Lower leg skin (tissue), 4 donors: Measurements from ENCODE around the gene SVIL. TPM values are rescaled to one million over a fixed set of nuclear protein-coding genes. Genes with fewer than 3 reads are reported as not detected.
"Not testable (repeated sequence)": the region's sequence is repeated elsewhere in the genome, so short reads cannot be mapped to it uniquely, and the experiment has no call there.

Experiments
- DNase-seq, 2 donors: peaks; one replicate each; pipeline ENCODE4 v3.0.0-alpha.2; 2019; ENCODE audit warnings: low spot score in 2 of 2
- H3K4me3 ChIP-seq: fragments of 200-600 bp; sonication (generic); 2 replicates; pipeline ENCODE4 v1.5.1; 2017; ENCODE audit warnings: mild to moderate bottlenecking, low read depth; ENCODE audit not compliant: poor library complexity, severe bottlenecking
- POLR2A ChIP-seq, 2 donors: fragments of 450-650 bp; IDR thresholded peaks; one replicate each; pipeline ENCODE4 v1.6.1; 2016 to 2017; ENCODE audit warnings: antibody characterized with exemption in 2 of 2, mild to moderate bottlenecking in 1 of 2, moderate library complexity in 1 of 2
- WGBS, 2 donors: methylation state at CpG; one replicate each; pipeline ENCODE4 v1.1.5; 2018; 5-methylcytosine and 5-hydroxymethylcytosine counted together
- intact Hi-C: fragments of 100-400 bp; cut with DNase I; formaldehyde crosslinking; loops from one replicate; pipeline ENCODE4 v1.15.0; 2023; ENCODE audit warnings: low total_unique reads
- total RNA-seq, 4 donors: library from RNA; depleted of rRNA; stranded (reverse); fragments of >200 nt; gene quantifications; one replicate each; pipeline ENCODE4 v1.1.0, GENCODE V29; 2016
- TF ChIP-seq, protein P1 (sequence below), 3 donors: fragments of 450-650 bp; IDR thresholded peaks; one replicate each; pipeline ENCODE4 v1.5.1; 2016; ENCODE audit warnings: antibody characterized with exemption in 3 of 3, mild to moderate bottlenecking in 3 of 3, moderate library complexity in 2 of 3

SVIL gene
- total RNA-seq, 4 donors from 2014 or later, result 49.0 to 91.0 (median 74.4) TPM

DNA sequence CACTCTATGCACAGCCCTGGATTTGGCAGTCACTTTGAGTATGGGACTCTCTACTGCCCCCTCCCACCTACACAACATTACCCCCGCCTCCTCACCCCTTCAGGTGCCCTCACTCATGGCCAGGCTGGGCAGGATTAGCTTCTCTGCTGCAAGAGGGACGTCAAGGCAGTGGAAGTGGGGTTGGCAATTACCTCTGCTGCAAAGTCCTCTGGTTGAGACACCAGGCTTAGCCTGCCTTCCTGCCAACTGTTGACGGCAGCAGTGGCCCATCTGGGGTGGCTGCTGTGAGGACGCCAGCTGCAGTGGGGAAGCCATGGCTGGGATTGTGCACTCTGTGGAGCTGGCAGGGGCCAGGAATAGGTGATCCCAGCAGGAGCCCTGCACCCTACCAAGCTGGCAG lies 26.7 kb downstream of the SVIL start:
- 29 to 34% methylated on average over 3 to 4 of the region's 4 CpGs for WGBS, 2 donors
- intact Hi-C loops, result no loop called here
- DNase-seq, result peak in 1 of 2 donors; percentile 84

DNA sequence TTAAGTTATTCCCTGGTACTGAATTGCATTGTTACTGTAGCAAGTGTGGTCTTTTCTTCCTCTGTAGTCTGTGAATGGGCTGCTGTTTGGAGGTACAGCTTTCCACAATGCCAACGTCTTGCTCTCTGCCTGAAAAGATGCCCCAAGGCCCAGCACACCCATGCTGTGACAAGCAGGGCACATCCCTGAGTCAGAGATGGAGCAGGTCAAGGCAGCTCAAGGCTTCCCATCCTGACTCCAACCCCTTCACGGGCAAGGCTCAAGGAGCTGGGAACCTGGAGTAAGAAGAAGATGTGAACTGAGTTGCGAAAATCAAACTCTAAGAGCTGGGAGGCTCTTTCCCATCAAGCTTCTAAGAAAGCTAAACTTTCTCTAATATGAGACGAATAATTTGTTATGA lies 27.2 kb downstream of the SVIL start:
- peak in 1 of 2 donors; percentile 53 for DNase-seq

More for the DNA sequence above, 26.7 kb downstream of the SVIL start:
- H3K4me3 ChIP-seq, result no peak overlapping the region
- TF ChIP-seq, protein P1, sequence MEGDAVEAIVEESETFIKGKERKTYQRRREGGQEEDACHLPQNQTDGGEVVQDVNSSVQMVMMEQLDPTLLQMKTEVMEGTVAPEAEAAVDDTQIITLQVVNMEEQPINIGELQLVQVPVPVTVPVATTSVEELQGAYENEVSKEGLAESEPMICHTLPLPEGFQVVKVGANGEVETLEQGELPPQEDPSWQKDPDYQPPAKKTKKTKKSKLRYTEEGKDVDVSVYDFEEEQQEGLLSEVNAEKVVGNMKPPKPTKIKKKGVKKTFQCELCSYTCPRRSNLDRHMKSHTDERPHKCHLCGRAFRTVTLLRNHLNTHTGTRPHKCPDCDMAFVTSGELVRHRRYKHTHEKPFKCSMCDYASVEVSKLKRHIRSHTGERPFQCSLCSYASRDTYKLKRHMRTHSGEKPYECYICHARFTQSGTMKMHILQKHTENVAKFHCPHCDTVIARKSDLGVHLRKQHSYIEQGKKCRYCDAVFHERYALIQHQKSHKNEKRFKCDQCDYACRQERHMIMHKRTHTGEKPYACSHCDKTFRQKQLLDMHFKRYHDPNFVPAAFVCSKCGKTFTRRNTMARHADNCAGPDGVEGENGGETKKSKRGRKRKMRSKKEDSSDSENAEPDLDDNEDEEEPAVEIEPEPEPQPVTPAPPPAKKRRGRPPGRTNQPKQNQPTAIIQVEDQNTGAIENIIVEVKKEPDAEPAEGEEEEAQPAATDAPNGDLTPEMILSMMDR (IDR thresholded peaks at IDR 0.05), result no peak
- TF ChIP-seq POLR2A (IDR thresholded peaks at IDR 0.05), result no peak

DNA sequence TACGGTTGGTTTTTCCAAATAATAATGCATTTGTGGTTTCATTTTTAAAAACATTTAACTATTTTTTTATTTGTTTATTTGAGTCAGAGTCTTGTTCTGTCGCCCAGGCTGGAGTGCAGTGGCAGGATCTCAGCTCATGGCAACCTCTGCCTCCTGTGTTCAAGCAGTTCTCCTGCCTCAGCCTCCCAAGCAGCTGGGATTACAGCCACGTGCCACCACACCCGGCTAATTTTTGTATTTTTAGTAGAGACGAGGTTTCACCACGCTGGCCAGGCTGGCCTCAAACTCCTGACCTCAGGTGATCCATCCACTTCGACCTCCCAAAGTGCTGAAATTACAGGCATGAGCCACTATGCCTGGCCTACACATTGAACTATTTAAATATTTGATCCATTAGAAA lies 28.1 kb downstream of the SVIL start:
- H3K4me3 ChIP-seq, intact Hi-C loops: not testable (repeated sequence)
- 37 to 48% methylated on average over 7 of the region's 7 CpGs for WGBS, 2 donors
- peak in 1 of 2 donors; percentile 77 for DNase-seq

More for the DNA sequence above, 27.2 kb downstream of the SVIL start:
- H3K4me3 ChIP-seq, result no peak overlapping the region
- WGBS, 2 donors, result 51 to 53% methylated on average over 4 of the region's 4 CpGs
- TF ChIP-seq, protein P1 (IDR thresholded peaks at IDR 0.05), result no peak
- intact Hi-C loops, result no loop called here

DNA sequence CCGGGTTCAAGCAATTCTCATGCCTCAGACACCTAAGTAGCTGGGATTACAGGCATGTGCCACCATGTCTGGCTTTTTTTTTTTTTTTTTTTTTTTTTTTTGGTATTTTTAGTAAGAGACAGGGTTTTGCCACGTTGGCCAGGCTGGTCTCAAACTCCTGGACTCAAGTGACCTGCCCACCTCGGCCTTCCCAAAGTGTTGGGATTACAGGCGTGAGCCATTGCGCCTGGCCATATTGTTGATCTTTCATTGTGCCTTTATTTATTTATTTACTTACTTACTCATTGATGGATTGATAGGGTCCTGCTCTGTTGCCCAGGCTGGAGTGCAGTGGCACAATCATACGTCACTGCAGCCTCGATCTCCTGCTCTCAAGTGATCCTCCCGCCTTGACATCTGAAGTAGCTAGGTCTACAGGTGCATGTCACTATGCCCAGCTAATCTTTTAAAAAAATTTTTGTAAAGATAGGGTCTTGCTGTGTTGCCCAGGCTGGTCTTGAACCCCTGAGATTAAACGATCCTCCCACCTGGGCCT lies 30.4 kb downstream of the SVIL start:
- intact Hi-C loops, result no loop called here
- peak in 1 of 2 donors; percentile 70 for DNase-seq
- TF ChIP-seq, protein P1 (IDR thresholded peaks at IDR 0.05), result no peak
- no peak for TF ChIP-seq POLR2A (IDR thresholded peaks at IDR 0.05)
- WGBS, 2 donors, result 79 to 91% methylated on average over 9 of the region's 9 CpGs
- H3K4me3 ChIP-seq, result no peak overlapping the region

DNA sequence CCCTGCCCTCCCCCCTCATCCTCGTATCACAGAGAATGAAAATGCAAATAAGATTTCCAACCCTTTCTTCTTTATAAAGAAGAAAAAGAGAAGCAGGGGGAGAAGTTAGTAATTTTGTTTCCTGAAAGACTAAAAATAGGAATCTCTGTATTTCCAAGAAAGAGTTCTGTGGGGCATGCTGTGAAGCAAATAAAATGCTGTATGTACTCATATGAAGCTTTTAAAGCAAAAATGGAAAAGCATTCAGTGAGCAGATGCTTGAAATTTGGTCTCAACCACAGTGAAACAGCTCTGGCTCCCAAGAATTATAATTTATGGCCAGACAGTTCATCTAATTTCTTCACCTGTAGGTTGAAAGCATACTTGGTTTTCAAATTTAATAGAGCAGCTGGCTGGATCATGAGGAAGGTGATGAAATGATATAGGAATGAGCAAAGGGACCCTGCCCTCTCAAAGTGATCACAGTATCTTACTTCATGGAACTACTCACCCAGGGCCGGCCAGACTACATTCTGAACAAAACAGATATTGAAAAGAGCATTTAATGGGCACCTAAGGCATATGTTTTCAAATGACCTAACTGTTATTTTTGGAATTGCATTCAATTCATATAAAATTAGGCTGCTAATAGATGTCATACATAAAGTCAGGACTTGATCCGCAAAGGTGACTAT lies 31.4 kb downstream of the SVIL start:
- DNase-seq, result peak in 1 of 2 donors; percentile 54
- H3K4me3 ChIP-seq, result no peak overlapping the region
- 45 to 63% methylated on average over 3 of the region's 3 CpGs for WGBS, 2 donors
- no peak for TF ChIP-seq POLR2A (IDR thresholded peaks at IDR 0.05)
- TF ChIP-seq, protein P1 (IDR thresholded peaks at IDR 0.05), result no peak
- intact Hi-C loops, result no loop called here

DNA sequence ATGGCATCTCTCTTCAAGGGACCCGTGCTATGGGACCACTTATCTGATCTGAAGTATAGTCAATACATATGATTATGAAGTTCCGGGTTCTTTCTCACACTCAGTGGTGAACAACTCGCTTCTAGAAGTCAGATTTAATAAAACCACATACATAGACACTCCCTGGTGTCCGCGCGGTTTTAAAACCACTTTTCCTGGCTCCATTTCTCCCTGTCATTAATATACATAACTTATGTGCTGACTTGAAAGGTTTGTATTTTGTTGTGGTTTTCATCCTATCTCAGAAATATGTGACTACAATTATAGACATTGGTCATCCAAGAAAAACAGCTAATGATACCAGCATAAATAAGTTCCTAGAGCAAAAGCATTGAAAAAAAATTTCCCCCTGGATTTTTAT lies 34.0 kb downstream of the SVIL start:
- no peak overlapping the region for H3K4me3 ChIP-seq
- DNase-seq, result peak in 1 of 2 donors; percentile 48
- TF ChIP-seq, protein P1 (IDR thresholded peaks at IDR 0.05), result no peak
- TF ChIP-seq POLR2A (IDR thresholded peaks at IDR 0.05), result no peak
- intact Hi-C loops, result no loop called here
- WGBS, 2 donors, result 66 to 75% methylated on average over 6 of the region's 6 CpGs
